Measurements from ENCODE around the gene CRTAP. TPM values are rescaled to one million over a fixed set of nuclear protein-coding genes. Genes with fewer than 3 reads are reported as not detected.
"Not testable (repeated sequence)": the region's sequence is repeated elsewhere in the genome, so short reads cannot be mapped to it uniquely, and the experiment has no call there.

CRTAP gene
- total RNA-seq, 1 donor from 2014 or later: 127 TPM

DNA sequence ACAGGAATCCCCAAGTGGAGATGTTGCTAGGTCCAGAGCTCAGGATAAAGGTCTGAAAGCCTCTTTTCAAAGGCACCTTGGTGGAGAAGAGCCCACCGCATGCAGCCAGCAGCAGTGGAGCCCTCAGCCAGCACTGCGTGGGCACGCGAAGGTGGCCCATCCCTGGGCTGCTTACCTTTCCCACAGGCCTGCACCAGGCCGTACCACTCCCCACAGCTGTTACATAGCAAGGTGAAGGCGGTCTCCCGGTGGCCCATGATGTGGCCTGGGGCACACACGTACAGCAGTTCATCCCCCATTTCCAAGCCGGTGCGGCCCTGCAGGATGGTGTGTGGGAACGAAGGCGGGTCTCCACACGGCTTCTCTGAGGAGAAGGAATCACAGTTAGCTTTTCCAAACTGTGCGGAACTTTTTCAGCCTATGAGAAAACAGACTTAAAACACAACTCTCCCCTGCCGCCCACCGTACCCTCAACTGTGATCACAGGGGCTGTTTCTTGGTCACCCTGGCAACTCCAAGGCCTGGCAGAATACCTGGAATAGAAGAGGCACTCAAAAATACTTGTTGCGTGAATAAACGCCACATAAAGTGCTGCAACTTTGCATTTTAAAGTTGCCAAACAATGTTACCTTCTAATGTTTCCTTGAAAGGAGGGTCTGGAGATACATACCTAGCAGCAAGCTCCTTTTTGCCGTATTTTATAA is 61.0 kb downstream of the CRTAP start:
- H3K9me3 Mint-ChIP-seq: peaks cover 5% of the 10 kb centered on the region
- H3K27ac ChIP-seq: no peak overlapping the region
- no peak overlapping the region for H3K4me3 ChIP-seq
- H3K4me2 ChIP-seq: no peak overlapping the region
- no peak overlapping the region for H3K9ac ChIP-seq
- H3K27me3 Mint-ChIP-seq (ENCODE audit: insufficient read depth, low read depth): no peaks in the 10 kb centered on the region
- no peaks in the 10 kb centered on the region for H3K4me1 Mint-ChIP-seq
- H3K79me2 ChIP-seq (ENCODE audit: low read depth): no peaks in the 10 kb centered on the region
- no peaks in the 10 kb centered on the region for H3K9me3 ChIP-seq (ENCODE audit: low read depth)
- H3K27ac Mint-ChIP-seq: no peak overlapping the region
- H2AFZ ChIP-seq (replicated peaks): no peak overlapping the region
- no peaks in the 10 kb centered on the region for H3K36me3 ChIP-seq
- no peaks in the 10 kb centered on the region for H4K20me1 ChIP-seq (ENCODE audit: low read depth)
- no peaks in the 10 kb centered on the region for H3K4me1 ChIP-seq
- no peak for TF ChIP-seq EZH2phosphoT487 (IDR thresholded peaks at IDR 0.05)
- TF ChIP-seq, protein P1, sequence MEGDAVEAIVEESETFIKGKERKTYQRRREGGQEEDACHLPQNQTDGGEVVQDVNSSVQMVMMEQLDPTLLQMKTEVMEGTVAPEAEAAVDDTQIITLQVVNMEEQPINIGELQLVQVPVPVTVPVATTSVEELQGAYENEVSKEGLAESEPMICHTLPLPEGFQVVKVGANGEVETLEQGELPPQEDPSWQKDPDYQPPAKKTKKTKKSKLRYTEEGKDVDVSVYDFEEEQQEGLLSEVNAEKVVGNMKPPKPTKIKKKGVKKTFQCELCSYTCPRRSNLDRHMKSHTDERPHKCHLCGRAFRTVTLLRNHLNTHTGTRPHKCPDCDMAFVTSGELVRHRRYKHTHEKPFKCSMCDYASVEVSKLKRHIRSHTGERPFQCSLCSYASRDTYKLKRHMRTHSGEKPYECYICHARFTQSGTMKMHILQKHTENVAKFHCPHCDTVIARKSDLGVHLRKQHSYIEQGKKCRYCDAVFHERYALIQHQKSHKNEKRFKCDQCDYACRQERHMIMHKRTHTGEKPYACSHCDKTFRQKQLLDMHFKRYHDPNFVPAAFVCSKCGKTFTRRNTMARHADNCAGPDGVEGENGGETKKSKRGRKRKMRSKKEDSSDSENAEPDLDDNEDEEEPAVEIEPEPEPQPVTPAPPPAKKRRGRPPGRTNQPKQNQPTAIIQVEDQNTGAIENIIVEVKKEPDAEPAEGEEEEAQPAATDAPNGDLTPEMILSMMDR (IDR thresholded peaks at IDR 0.05): no peak
- TF ChIP-seq EZH2 (IDR thresholded peaks at IDR 0.05): no peak
- no peak overlapping the region for H3K4me3 Mint-ChIP-seq
- H3K36me3 Mint-ChIP-seq: no peaks in the 10 kb centered on the region
- DNase-seq (ENCODE audit: low spot score): no peak
- no peaks in the 10 kb centered on the region for H3K27me3 ChIP-seq
- H3F3A ChIP-seq (ENCODE audit: low read depth): no peaks in the 10 kb centered on the region

DNA sequence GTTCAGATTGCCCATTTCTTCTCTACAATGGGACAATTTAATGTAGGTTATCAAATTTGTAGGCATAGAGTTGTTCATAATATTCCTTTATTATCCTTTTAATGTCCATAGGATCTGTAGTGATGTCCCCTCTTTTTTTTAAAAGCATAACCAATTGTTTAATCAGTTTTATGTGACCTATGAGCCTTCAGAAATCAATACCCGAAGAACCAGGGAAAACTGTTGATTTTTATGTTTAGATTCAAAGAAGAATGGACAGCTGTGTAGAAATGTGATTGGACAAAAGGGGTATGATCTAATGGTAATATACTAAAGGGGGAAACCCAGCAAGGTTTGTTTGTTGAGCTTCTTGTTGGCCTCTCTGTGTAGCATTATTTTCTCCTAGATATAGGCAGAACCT is 65.3 kb downstream of the CRTAP start:
- DNase-seq (ENCODE audit: low spot score): no peak
- Histone ChIP-seq H3K4me1 (no peaks in the 10 kb centered on the region), H2AFZ (replicated peaks) (no peak overlapping the region), H3K9ac (no peak overlapping the region), H3K4me2 (no peak overlapping the region), H3K27me3 (no peaks in the 10 kb centered on the region), H3K9me3 (ENCODE audit: low read depth) (no peaks in the 10 kb centered on the region), H3K27ac (no peak overlapping the region), H3F3A (ENCODE audit: low read depth) (no peaks in the 10 kb centered on the region), H3K4me3 (no peak overlapping the region), H3K36me3 (no peaks in the 10 kb centered on the region), H4K20me1 (ENCODE audit: low read depth) (no peaks in the 10 kb centered on the region), H3K79me2 (ENCODE audit: low read depth) (no peaks in the 10 kb centered on the region)
- TF ChIP-seq EZH2phosphoT487 (IDR thresholded peaks at IDR 0.05) (no peak), EZH2 (IDR thresholded peaks at IDR 0.05) (no peak)
- TF ChIP-seq, protein P1 (IDR thresholded peaks at IDR 0.05): no peak
- peaks cover 5% of the 10 kb centered on the region for H3K9me3 Mint-ChIP-seq
- no peaks in the 10 kb centered on the region for H3K27me3 Mint-ChIP-seq (ENCODE audit: insufficient read depth, low read depth)
- no peak overlapping the region for H3K27ac Mint-ChIP-seq
- no peaks in the 10 kb centered on the region for H3K4me1 Mint-ChIP-seq
- no peak overlapping the region for H3K4me3 Mint-ChIP-seq
- no peaks in the 10 kb centered on the region for H3K36me3 Mint-ChIP-seq

DNA sequence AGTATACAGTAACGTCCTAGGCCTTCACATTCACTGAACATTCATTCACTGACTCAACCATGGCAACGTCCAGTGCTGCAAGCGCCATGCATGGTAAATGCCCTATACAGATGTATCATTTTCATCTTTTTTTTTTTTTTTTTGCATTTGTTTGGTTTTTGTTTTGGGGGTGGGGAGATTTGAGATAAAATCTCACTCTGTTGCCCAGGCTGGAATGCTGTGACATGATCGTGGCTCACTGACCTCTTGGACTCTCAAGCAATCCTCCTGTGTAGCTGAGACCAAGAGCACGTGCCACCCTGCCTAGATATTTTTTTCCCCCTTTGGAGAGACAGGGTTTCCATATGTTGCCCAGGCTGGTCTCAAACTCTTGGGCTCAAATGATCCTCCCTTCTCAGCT is 67.4 kb downstream of the CRTAP start:
- Mint-ChIP-seq H3K36me3 (no peaks in the 10 kb centered on the region), H3K4me3 (no peak overlapping the region), H3K4me1 (no peaks in the 10 kb centered on the region), H3K27ac (no peak overlapping the region), H3K9me3 (peaks cover 5% of the 10 kb centered on the region), H3K27me3 (ENCODE audit: insufficient read depth, low read depth) (no peaks in the 10 kb centered on the region)
- no peaks in the 10 kb centered on the region for H3K9me3 ChIP-seq (ENCODE audit: low read depth)
- H3K79me2 ChIP-seq (ENCODE audit: low read depth): no peaks in the 10 kb centered on the region
- no peaks in the 10 kb centered on the region for H3K36me3 ChIP-seq
- no peak overlapping the region for H3K27ac ChIP-seq
- H3K9ac ChIP-seq: no peak overlapping the region
- no peaks in the 10 kb centered on the region for H3K4me1 ChIP-seq
- TF ChIP-seq, protein P1 (IDR thresholded peaks at IDR 0.05): no peak
- TF ChIP-seq EZH2 (IDR thresholded peaks at IDR 0.05) (no peak), EZH2phosphoT487 (IDR thresholded peaks at IDR 0.05) (no peak)
- H4K20me1 ChIP-seq (ENCODE audit: low read depth): no peaks in the 10 kb centered on the region
- no peaks in the 10 kb centered on the region for H3K27me3 ChIP-seq
- no peak overlapping the region for H2AFZ ChIP-seq (replicated peaks)
- DNase-seq (ENCODE audit: low spot score): no peak
- H3K4me3 ChIP-seq: no peak overlapping the region
- no peaks in the 10 kb centered on the region for H3F3A ChIP-seq (ENCODE audit: low read depth)
- no peak overlapping the region for H3K4me2 ChIP-seq

GRCh38 chr3:33181641-33182040 is 67.8 kb downstream of the CRTAP start:
- H3K27ac ChIP-seq; H3K27me3 ChIP-seq; H3K79me2 ChIP-seq (ENCODE audit: low read depth); DNase-seq (ENCODE audit: low spot score); H3K4me3 ChIP-seq; H3K9me3 ChIP-seq (ENCODE audit: low read depth); H4K20me1 ChIP-seq (ENCODE audit: low read depth); H3K9ac ChIP-seq; H3K4me2 ChIP-seq; H3F3A ChIP-seq (ENCODE audit: low read depth); H3K4me3 Mint-ChIP-seq; H3K9me3 Mint-ChIP-seq; H3K27me3 Mint-ChIP-seq (ENCODE audit: insufficient read depth, low read depth); H3K4me1 Mint-ChIP-seq; H2AFZ ChIP-seq (replicated peaks); H3K36me3 ChIP-seq; H3K36me3 Mint-ChIP-seq; H3K4me1 ChIP-seq; H3K27ac Mint-ChIP-seq: not testable (repeated sequence)

Measured in neural progenitor cell (in vitro differentiated cells).